Common myeloid progenitor, CD34-positive (primary cell): Measurements from ENCODE around the gene TEAD3. TPM values are rescaled to one million over a fixed set of nuclear protein-coding genes. Genes with fewer than 3 reads are reported as not detected.
"Not testable (repeated sequence)": the region's sequence is repeated elsewhere in the genome, so short reads cannot be mapped to it uniquely, and the experiment has no call there.

Experiments used
- CTCF ChIA-PET: fragments of 350-600 bp; sonication (Branson Sonifier 250); formaldehyde crosslinking; loops from one replicate; lab custom pipeline; 2021; ENCODE audit warnings: antibody characterized with exemption; lab: Charles Lee
- POLR2A ChIA-PET: fragments of 350-600 bp; sonication (Branson Sonifier 250); formaldehyde crosslinking; loops from one replicate; lab custom pipeline; 2021; ENCODE audit warnings: antibody characterized with exemption; lab: Charles Lee
- DNase-seq, 3 donors: peaks; one replicate each; pipeline versions ENCODE4 v3.0.0 to v3.0.0-alpha.2; 2013
- H3K27ac ChIP-seq, 2 experiments: 1 replicate in 1 of 2; 2 replicates in 1 of 2; pipeline ENCODE4 v1.7.0; 2013; ENCODE audit warnings: inconsistent platforms in 2 of 2, low read length in 2 of 2, mild to moderate bottlenecking in 2 of 2, low read depth in 1 of 2, moderate library complexity in 1 of 2; ENCODE audit not compliant: severe bottlenecking in 2 of 2, insufficient read depth in 1 of 2, poor library complexity in 1 of 2
- H3K27me3 ChIP-seq, 5 experiments: replicated peaks in 2 of 5; 1 replicate in 3 of 5; 2 replicates in 2 of 5; pipeline versions ENCODE4 v1.6.1 to v1.7.0; 2013; ENCODE audit warnings: low read length in 4 of 5, mild to moderate bottlenecking in 2 of 5, moderate library complexity in 2 of 5, inconsistent platforms in 1 of 5; ENCODE audit not compliant: insufficient read depth in 5 of 5, control insufficient read depth in 4 of 5
- H3K36me3 ChIP-seq, 4 experiments: 1 replicate in 2 of 4; 2 replicates in 2 of 4; pipeline versions ENCODE4 v1.6.1 to v1.7.0; 2013; ENCODE audit warnings: low read length in 3 of 4, control low read depth in 1 of 4, mild to moderate bottlenecking in 1 of 4; ENCODE audit not compliant: control insufficient read depth in 4 of 4, insufficient read depth in 4 of 4
- H3K4me1 ChIP-seq, 4 experiments: 1 replicate in 3 of 4; 2 replicates in 1 of 4; pipeline versions ENCODE4 v1.6.1 to v1.7.1; 2013; ENCODE audit warnings: low read length in 3 of 4, mild to moderate bottlenecking in 3 of 4, control low read depth in 1 of 4, inconsistent platforms in 1 of 4, moderate library complexity in 1 of 4; ENCODE audit not compliant: control insufficient read depth in 4 of 4, insufficient read depth in 4 of 4; ENCODE audit errors: control extremely low read depth in 1 of 4
- H3K4me3 ChIP-seq, 7 experiments: 1 replicate in 4 of 7; 2 replicates in 3 of 7; pipeline versions ENCODE4 v1.5.1 to v1.7.0; 2013; ENCODE audit warnings: mild to moderate bottlenecking in 7 of 7, low read length in 6 of 7, moderate library complexity in 6 of 7, inconsistent platforms in 2 of 7, low read depth in 2 of 7, control low read depth in 1 of 7; ENCODE audit not compliant: insufficient read depth in 4 of 7, control insufficient read depth in 1 of 7; ENCODE audit errors: extremely low read depth in 1 of 7
- H3K9me3 ChIP-seq, 5 experiments: 1 replicate in 4 of 5; 2 replicates in 1 of 5; pipeline versions ENCODE4 v1.6.1 to v1.7.1; 2013; ENCODE audit warnings: low read length in 4 of 5, mild to moderate bottlenecking in 2 of 5, inconsistent platforms in 1 of 5, low read depth in 1 of 5, moderate library complexity in 1 of 5; ENCODE audit not compliant: control insufficient read depth in 4 of 5, insufficient read depth in 2 of 5; ENCODE audit errors: control extremely low read depth in 1 of 5
- WGBS: methylation state at CpG from one replicate; pipeline ENCODE4 v1.1.5; 2013; ENCODE audit not compliant: insufficient coverage; 5-methylcytosine and 5-hydroxymethylcytosine counted together
- polyA plus RNA-seq: library from polyadenylated mRNA; unstranded; fragments of 120-200 nt; gene quantifications from one replicate; pipeline ENCODE4 v1.2.1, GENCODE V29; 2013

The TEAD3 gene
- polyA plus RNA-seq, result 0.25 TPM

- 0% methylated on average over 19 of the region's 98 CpGs for whole genome bisulfite sequencing
- Histone ChIP-seq H3K27me3 (peaks cover 0 to 31% (median 11%) of the 10 kb centered on the region in 5 experiments), H3K27ac (peak within 1 kb of the TSS in 1 of 2 experiments; percentile 61), H3K9me3 (no peaks in the 10 kb centered on the region), H3K36me3 (no peaks in the 10 kb centered on the region), H3K4me3 (peak within 1 kb of the TSS; percentile 37 to 70 (median 59)), H3K4me1 (peaks cover 0 to 56% (median 50%) of the 10 kb centered on the region in 4 experiments)
- CTCF ChIA-PET, result interaction anchor here (1.1 to 1.9 kb wide), 2 partner anchors 14 to 78 kb away, joined by 3 to 4 read pairs; no protein-coding TSS in a partner anchor
- POLR2A ChIA-PET, result interaction anchor here (0.6 kb wide), 1 partner anchor 1685 kb away, joined by 3 read pairs; no protein-coding TSS in a partner anchor
- peak in 2 of 3 donors; percentile 33 to 43 for DNase-seq
These were observed at the start of gene TEAD3 for GRCh38 chr6:35496841-35497570. Gene TEAD3, minus strand, starts transcription at chr6:35497079.

- POLR2A ChIA-PET, result no interaction called here
- H3K36me3 ChIP-seq, result no peaks in the 10 kb centered on the region
- H3K27ac ChIP-seq, result no peak overlapping the region
- 98% methylated on average over 9 of the region's 13 CpGs for WGBS
- H3K27me3 ChIP-seq, result no peaks in the 10 kb centered on the region
- peaks cover 0 to 3% (median 0%) of the 10 kb centered on the region in 5 experiments for H3K9me3 ChIP-seq
- peaks cover 0 to 4% (median 2%) of the 10 kb centered on the region in 4 experiments for H3K4me1 ChIP-seq
- CTCF ChIA-PET, result interaction anchor here (0.6 kb wide), 1 partner anchor 413 kb away, joined by 3 read pairs; no protein-coding TSS in a partner anchor
- DNase-seq, result no peak
- H3K4me3 ChIP-seq, result no peak overlapping the region
These were observed 48.0 kb upstream of the TEAD3 start for GRCh38 chr6:35544769-35545361.

- peaks cover 0 to 3% (median 0%) of the 10 kb centered on the region in 5 experiments for H3K9me3 ChIP-seq
- WGBS, result 94% methylated on average over 8 of the region's 16 CpGs
- no peak overlapping the region for H3K4me3 ChIP-seq
- DNase-seq, result no peak
- ChIA-PET CTCF (interaction anchor here (0.6 to 2.4 kb wide), 2 partner anchors 9 to 389 kb away, joined by 3 to 11 read pairs; no protein-coding TSS in a partner anchor), POLR2A (no interaction called here)
- H3K27ac ChIP-seq, result no peak overlapping the region
- H3K27me3 ChIP-seq, result no peaks in the 10 kb centered on the region
- H3K36me3 ChIP-seq, result no peaks in the 10 kb centered on the region
- peaks cover 0 to 4% (median 2%) of the 10 kb centered on the region in 4 experiments for H3K4me1 ChIP-seq
These were observed 46.7 kb upstream of the TEAD3 start for GRCh38 chr6:35543459-35544193.

- no peaks in the 10 kb centered on the region for H3K27me3 ChIP-seq
- peak in 1 of 3 donors; percentile 33 for DNase-seq
- peaks cover 0 to 4% (median 2%) of the 10 kb centered on the region in 4 experiments for H3K4me1 ChIP-seq
- CTCF ChIA-PET, result interaction anchor here (1.2 to 2.4 kb wide), 2 partner anchors 10 to 195 kb away, joined by 5 to 11 read pairs; partner anchors contain the start of gene ARMC12
- H3K4me3 ChIP-seq, result no peak overlapping the region
- H3K27ac ChIP-seq, result no peak overlapping the region
- no peaks in the 10 kb centered on the region for H3K36me3 ChIP-seq
- POLR2A ChIA-PET, result no interaction called here
- WGBS, result 81% methylated on average over 2 of the region's 2 CpGs
- peaks cover 0 to 3% (median 0%) of the 10 kb centered on the region in 5 experiments for H3K9me3 ChIP-seq
These were observed 45.0 kb upstream of the TEAD3 start for GRCh38 chr6:35541836-35542235.

GRCh38 chr6:35539223-35539622 lies 42.3 kb upstream of the TEAD3 start:
- WGBS, result 100% methylated on average over 2 of the region's 3 CpGs
- CTCF ChIA-PET, result interaction anchor here (1.4 kb wide), 1 partner anchor 14 kb away, joined by 4 read pairs; no protein-coding TSS in a partner anchor
- no peak overlapping the region for H3K27ac ChIP-seq

GRCh38 chr6:35535847-35536246 lies 39.0 kb upstream of the TEAD3 start:
- H3K9me3 ChIP-seq, POLR2A ChIA-PET, H3K4me3 ChIP-seq, H3K27ac ChIP-seq, H3K4me1 ChIP-seq, H3K27me3 ChIP-seq, H3K36me3 ChIP-seq, DNase-seq: not testable (repeated sequence)
- WGBS, result 95% methylated on average over 4 of the region's 6 CpGs
- CTCF ChIA-PET, result interaction anchor here (1.2 to 1.4 kb wide), 3 partner anchors 13 to 33 kb away, joined by 4 to 8 read pairs (median 5); no protein-coding TSS in a partner anchor

More at GRCh38 chr6:35539223-35539622, 42.3 kb upstream of the TEAD3 start:
- no peak for DNase-seq
- Histone ChIP-seq H3K4me3 (no peak overlapping the region), H3K27me3 (no peaks in the 10 kb centered on the region), H3K9me3 (peaks cover 0 to 3% (median 0%) of the 10 kb centered on the region in 5 experiments), H3K36me3 (no peaks in the 10 kb centered on the region), H3K4me1 (peaks cover 2 to 7% (median 3%) of the 10 kb centered on the region in 4 experiments)
- POLR2A ChIA-PET, result interaction anchor here (0.6 kb wide), 2 partner anchors 22 to 83 kb away, joined by 3 to 7 read pairs; no protein-coding TSS in a partner anchor
